NCI-H1436 treated with DMSO at 0.1 percent for 48 hours (cell line): ENCODE data around the gene FLACC1.

ENCODE experiments used
- DNase-seq: peaks from one replicate; lab custom pipeline; 2025; lab: John Stamatoyannopoulos, UW

FLACC1 gene

GRCh38 chr2:201276511-201276910, 80.6 kb downstream of the FLACC1 start:
- no peak for DNase-seq

DNA sequence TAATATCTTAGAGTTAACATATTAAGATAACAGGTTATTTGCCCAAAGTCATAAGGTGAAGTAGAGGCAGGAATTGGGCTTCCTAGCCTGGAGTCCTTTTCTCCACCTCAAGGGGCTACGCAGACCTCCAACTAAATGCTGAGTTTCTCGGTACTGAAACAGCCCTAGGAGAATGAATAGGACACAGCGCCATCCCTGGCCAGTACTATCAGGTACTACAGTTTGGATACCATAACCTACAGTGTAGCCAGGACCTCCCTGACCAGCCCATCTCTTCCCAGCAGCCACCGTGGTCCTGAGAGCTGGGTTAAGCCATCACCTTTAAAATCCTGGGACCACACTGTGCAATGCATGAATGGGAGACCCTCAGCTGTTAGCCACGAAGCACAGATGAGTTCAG, 81.2 kb downstream of the FLACC1 start:
- no peak for DNase-seq

GRCh38 chr2:201275069-201275468, 82.1 kb downstream of the FLACC1 start:
- no peak for DNase-seq

DNA sequence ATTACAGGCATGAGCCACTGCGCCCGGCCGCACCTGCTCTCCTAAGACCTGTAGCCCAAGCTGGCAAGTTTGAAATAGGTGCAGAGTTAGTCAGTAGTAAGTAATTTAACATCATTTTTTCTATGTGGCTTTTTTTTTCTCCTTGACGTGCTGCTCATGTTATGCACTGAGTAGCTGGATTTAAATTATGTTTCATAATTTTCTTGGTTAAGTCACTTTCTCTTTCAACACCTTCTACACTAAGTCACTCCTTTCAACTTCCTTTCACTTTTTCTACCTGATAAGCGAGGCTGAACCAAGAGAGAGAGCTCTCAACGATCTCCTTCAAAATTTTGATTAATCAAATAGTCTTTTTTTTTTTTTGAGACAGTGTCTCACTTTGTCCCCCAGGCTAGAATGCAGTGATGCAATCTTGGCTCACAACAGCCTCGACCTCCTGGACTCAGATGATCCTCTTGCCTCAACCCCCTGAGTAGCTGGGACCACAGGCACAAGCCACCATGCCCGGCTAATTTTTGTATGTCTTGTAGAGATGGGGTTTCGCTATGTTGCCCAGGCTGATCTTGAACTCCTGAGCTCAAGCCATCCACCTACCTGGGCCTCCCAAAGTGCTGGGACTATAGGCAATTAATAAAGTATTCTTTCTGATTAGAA, 83.7 kb downstream of the FLACC1 start:
- DNase-seq, result no peak

DNA sequence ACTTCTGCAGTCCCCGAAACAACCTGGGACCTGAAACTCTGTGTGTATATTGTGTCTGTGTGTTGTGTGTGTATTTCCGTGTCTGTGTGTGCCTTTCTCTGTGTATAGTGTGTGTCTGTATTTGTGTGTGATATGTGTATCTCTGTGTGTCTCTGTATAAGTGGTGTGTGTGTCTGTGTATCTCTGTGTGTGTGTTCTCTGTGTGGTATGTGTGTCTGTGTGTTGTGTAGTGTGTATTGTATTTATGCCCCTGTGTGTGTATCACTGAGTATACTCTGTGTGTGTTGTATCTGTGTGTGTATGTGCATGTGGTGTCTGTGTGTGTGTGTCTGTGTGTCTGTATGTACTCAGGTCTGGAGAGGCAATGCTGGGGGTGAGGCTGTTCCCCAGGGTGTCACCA, 85.2 kb downstream of the FLACC1 start:
- no peak for DNase-seq

DNA sequence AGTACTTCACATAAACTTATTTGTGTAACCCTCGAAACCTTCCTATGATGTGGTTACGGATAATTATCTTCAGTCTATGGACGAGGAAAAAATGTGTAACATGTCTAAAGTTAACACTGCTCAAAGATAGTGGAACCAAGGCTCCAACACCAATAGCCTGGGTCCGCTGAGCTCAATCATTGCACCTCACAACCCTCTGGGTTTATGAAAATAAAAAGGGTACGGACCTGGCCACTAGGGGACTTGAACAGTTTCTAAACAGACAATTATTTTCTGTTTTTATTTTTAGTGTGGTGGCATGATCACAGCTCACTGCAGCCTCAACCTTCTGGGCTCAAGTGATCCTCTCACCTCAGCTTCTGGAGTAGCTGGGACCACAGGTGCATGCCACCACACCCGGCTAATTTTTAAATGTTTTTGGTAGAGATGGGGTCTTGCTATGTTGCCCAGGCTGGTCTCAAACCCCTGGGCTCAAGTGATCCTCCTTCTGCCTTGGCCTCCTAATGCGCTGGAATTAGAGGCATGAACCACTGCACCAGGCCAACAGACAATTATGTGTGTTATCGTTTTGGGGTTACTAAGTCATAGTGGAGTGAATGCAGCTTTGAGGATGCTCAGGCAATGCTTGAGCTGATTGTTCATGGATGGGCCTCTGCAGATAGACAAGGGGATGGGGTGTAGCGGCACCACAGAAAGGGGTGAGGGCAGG, 86.7 kb downstream of the FLACC1 start:
- no peak for DNase-seq

- no peak for DNase-seq
These were observed 87.4 kb downstream of the FLACC1 start for GRCh38 chr2:201269764-201270163.

GRCh38 chr2:201267278-201268030, 89.7 kb downstream of the FLACC1 start:
- no peak for DNase-seq

- DNase-seq, result no peak
These were observed 90.5 kb downstream of the FLACC1 start for GRCh38 chr2:201266629-201267028.

GRCh38 chr2:201264472-201265173, 92.5 kb downstream of the FLACC1 start:
- no peak for DNase-seq

GRCh38 chr2:201263779-201264178, 93.4 kb downstream of the FLACC1 start:
- DNase-seq, result no peak

GRCh38 chr2:201262718-201263117, 94.4 kb downstream of the FLACC1 start:
- no peak for DNase-seq

DNA sequence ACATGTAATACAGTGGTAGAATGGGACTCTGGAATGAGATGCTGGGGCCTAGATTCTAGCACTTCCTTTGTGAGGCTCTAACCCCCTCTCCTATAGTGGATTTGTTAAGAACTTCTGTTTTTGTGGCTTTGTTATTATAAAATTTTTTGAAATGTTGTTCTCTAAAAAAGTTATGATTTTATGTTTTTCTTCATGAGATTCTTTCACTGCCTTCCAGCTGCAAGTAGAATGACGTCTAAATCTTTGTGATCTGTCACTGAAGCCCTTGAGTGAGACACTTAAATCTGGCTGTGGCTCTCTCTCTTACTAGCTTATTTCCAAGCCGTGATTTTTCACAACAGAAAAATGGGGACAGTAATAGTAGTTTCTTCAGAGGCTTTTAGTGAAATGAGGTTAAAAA, 95.2 kb downstream of the FLACC1 start:
- no peak for DNase-seq

GRCh38 chr2:201261471-201261870, 95.7 kb downstream of the FLACC1 start:
- DNase-seq, result no peak

- no peak for DNase-seq
These were observed 96.8 kb downstream of the FLACC1 start, which contains the start of gene CASP8 for GRCh38 chr2:201260302-201260800. Gene CASP8 (plus strand): TSS chr2:201260536. CDS start chr2:201266487, 5,951 bp downstream.

DNA sequence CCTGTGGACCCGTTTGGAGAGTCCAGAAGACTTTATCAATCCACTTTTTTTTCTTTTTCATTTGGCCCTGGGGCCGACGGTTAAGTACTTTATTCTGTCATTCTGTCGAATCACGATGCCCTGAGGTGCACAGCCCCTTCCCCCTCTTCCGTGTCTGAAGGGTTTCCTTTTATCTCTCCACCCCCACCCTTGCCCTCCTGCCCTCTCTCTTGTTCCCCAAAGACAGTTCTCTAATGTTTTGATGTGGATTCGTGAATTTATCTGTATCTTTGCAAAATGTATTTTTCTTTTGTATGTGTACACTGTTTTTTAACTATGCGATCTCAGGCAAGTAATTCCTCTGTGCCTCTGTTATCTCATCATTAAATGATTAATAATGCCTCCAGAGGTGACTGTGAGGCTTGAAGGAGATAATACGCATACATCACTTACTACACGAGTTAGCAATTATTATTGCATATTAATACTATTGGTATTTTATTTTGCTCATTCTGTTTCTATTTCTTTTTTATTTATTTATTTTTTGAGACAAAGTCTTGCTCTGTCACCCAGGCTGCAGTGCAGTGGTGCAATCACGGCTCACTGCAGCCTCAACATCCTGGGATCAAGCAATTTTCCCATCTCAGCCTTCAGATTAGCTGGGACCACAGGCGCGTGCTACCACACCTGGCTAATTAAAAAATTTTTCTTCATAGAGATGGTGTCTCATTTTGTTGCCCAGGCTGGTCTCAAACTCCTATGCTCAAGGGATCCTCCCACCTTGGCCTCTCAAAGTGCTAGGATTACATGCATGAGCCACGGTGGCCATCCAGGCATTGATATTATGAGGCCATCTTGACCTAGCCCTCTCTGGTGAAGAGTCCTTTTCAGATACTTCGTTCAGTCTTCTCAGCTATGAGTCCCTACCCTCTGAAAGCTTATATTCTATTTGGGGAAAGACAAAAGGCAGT, 98.2 kb downstream of the FLACC1 start:
- DNase-seq, result no peak

DNA sequence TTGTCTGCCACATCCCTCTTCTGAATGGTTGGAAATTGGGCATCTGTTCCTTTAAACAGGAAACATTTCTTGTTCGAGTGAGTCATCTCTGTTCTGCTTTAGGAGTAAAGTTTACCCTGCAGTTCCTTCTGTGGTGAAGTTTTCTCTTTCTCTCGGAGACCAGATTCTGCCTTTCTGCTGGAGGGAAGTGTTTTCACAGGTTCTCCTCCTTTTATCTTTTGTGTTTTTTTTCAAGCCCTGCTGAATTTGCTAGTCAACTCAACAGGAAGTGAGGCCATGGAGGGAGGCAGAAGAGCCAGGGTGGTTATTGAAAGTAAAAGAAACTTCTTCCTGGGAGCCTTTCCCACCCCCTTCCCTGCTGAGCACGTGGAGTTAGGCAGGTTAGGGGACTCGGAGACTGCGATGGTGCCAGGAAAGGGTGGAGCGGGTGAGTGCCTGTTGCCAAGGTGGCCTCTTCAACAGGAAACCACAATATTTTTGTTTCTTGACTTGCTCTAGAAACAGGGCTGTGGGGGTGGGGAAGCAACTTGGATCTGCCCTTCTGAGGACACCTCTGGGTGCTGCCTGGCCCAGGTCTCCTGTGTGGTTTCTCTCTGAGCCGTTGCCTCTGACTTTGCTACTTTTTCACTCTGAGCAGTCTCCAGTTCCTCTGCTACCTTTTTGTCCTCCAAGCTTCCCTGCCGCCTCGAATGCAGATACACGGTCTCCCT, 99.0 kb downstream of the FLACC1 start:
- no peak for DNase-seq

DNA sequence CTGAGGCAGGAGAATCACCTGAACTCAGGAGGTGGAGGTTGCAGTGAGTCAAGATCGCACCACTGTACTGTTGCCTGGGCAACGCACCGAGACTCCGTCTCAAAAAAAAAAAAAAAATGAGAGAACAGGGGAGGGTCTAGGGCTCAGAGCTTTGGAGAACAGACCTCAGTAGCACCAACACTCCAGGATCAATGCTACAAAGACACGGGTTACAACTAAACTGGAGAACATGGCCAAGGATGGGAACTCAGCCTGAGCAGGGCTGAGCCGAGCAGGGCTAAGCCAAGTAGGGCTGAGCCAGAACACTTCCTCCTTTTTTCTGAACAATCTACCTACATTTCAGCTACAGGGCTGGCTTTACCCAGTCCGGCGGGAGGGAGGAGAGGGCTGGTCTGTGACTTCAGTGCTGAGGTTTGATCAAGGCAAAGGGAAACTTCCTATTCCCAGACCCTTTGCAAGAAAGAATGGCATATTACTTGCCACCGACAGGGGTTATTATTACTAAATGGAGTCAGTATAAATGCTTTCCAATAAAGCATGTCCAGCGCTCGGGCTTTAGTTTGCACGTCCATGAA, 99.7 kb downstream of the FLACC1 start:
- no peak for DNase-seq

DNA sequence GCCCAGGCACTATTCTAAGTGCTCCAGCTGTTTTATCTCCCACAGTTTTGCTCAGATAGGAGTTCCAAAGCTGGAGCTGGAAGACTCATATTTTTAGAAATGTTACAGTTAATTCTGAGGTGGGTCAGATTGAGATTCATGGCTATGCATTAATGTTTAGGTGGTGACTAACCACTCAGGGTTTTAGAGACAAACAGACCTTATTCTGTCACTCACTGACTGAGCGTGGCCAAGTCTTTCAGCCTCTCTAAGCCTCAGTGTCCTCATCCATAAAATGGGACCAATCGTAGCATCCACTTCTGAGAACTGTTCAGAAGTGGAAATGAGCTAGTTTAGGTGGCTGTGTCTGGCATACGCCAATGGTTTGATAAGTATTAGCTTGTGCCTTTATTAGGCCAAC, 101.1 kb downstream of the FLACC1 start:
- no peak for DNase-seq

GRCh38 chr2:201255408-201256033, 101.6 kb downstream of the FLACC1 start:
- DNase-seq, result no peak
